Measurements from ENCODE around the gene COA1.
"Not testable (repeated sequence)": the region's sequence is repeated elsewhere in the genome, so short reads cannot be mapped to it uniquely, and the experiment has no call there.

Gene COA1

GRCh38 chr7:43631559-43631958, 97.8 kb downstream of the COA1 start:
- TF ChIP-seq, protein P1, sequence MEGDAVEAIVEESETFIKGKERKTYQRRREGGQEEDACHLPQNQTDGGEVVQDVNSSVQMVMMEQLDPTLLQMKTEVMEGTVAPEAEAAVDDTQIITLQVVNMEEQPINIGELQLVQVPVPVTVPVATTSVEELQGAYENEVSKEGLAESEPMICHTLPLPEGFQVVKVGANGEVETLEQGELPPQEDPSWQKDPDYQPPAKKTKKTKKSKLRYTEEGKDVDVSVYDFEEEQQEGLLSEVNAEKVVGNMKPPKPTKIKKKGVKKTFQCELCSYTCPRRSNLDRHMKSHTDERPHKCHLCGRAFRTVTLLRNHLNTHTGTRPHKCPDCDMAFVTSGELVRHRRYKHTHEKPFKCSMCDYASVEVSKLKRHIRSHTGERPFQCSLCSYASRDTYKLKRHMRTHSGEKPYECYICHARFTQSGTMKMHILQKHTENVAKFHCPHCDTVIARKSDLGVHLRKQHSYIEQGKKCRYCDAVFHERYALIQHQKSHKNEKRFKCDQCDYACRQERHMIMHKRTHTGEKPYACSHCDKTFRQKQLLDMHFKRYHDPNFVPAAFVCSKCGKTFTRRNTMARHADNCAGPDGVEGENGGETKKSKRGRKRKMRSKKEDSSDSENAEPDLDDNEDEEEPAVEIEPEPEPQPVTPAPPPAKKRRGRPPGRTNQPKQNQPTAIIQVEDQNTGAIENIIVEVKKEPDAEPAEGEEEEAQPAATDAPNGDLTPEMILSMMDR (IDR thresholded peaks at IDR 0.05; ENCODE audit: low read depth, low read length): no peak
- no peak overlapping the region for H3K4me3 ChIP-seq (ENCODE audit: low read depth, low read length)

DNA sequence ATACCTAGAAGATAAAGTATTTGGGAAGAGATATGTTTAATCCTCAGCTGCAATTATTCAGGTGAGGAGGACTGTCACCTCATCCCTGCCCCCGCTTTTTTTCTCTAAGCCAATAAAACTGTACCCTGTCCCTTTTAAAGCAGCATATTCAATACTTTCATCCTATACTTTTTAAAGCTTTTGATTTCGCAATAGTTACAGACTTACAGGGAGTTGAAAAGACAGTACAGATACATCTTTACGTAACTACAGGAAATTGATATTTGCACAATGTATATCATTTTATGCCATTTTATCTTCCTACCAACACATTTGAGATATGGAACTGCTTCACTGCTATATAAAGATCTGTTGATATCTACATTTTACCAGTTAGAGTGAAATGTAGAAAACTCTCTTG, 98.8 kb downstream of the COA1 start:
- TF ChIP-seq, protein P1 (IDR thresholded peaks at IDR 0.05; ENCODE audit: low read depth, low read length): no peak
- no peak overlapping the region for H3K4me3 ChIP-seq (ENCODE audit: low read depth, low read length)

DNA sequence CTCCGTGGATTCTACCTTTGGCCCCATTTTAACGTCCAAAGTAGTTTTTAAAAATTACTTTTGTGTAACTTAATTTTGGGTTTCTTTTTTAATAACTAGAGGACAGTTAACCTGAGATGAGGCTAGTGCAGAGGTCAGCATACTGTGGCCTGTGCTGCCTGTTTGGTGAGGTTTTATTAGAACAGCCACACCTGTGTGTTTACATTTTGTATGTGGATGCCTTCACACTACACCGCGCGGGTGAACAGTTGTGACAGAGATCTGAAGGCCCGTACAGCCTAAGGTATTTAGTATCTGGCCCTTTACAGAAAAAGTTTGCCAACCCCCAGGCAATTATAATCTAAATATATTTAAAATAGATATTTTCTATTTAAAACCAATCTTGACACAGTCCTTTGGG, 99.5 kb downstream of the COA1 start:
- TF ChIP-seq, protein P1 (IDR thresholded peaks at IDR 0.05; ENCODE audit: low read depth, low read length): no peak
- H3K4me3 ChIP-seq (ENCODE audit: low read depth, low read length): no peak overlapping the region

DNA sequence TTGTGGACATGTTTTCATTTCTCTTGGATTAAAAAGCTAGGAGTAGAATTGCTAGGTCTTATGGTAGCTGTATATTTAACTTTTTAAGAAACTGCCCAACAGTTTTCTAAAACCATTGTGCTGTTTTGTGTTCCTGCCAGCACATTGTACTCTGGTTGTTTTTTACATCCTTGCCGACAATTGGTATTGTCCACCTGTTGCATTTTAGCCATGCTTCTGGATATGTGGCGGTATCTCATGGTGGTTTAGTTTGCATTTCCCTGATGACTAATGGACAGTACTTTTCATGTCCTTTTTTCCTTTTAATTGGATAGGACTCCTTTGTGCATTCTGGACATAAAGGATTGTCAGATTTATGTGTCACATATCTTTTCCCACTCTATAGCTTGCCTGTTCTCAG, 100.9 kb downstream of the COA1 start:
- TF ChIP-seq, protein P1 (IDR thresholded peaks at IDR 0.05; ENCODE audit: low read depth, low read length): no peak
- H3K4me3 ChIP-seq (ENCODE audit: low read depth, low read length): no peak overlapping the region

GRCh38 chr7:43627798-43628197, 101.5 kb downstream of the COA1 start:
- H3K4me3 ChIP-seq (ENCODE audit: low read depth, low read length): not testable (repeated sequence)

GRCh38 chr7:43626695-43627094, 102.6 kb downstream of the COA1 start:
- H3K4me3 ChIP-seq (ENCODE audit: low read depth, low read length): no peak overlapping the region
- TF ChIP-seq, protein P1 (IDR thresholded peaks at IDR 0.05; ENCODE audit: low read depth, low read length): no peak

DNA sequence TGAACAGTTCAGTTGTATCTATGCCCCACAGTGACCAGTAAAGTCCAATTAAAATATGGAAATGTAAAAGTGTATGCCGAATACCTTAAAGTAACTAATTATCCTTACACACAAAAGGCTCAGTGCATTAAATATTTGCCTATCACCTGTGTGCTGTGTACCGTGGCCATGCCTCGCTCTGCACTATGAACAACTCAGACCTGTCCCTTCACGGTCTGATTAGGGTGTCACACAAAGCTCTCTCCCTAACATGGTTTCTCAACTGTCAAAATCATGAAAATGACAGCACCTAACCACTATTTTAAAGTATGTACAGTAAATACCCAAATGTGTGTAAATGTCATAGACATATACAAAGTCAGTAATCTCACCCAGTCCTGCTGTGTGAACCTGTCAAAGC, 103.3 kb downstream of the COA1 start:
- no peak overlapping the region for H3K4me3 ChIP-seq (ENCODE audit: low read depth, low read length)
- TF ChIP-seq, protein P1 (IDR thresholded peaks at IDR 0.05; ENCODE audit: low read depth, low read length): no peak

DNA sequence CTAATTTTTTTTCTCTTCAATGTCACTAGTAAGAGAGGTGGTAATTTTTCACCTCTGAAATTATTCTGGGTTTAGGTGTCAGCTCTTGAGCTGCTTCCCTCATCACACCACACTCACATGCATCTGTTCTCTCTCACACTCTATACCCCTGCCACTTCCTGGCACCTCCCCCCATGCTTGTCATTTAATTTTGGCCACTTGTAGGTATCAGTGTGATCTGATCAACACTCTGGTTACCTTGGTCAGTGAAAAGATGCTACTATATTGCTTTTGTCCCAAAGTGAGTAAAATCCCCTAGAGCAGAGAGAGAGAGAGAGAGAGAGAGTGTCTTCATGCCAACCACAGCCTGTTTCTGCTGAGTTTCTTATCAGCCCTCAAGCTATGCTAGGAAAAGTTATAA, 103.9 kb downstream of the COA1 start:
- TF ChIP-seq, protein P1 (IDR thresholded peaks at IDR 0.05; ENCODE audit: low read depth, low read length): no peak
- no peak overlapping the region for H3K4me3 ChIP-seq (ENCODE audit: low read depth, low read length)
